ENCODE measurements around the gene GYG2. TPM values are rescaled to one million over a fixed set of nuclear protein-coding genes. Genes with fewer than 3 reads are reported as not detected.

Gene GYG2
- total RNA-seq, 1 experiment from 2014 or later: not detected

- DNase-seq (ENCODE audit: low spot score): peak; percentile 38
Measured at GRCh38 chrX:2812161-2812907, 16.4 kb upstream of the GYG2 start.

DNA sequence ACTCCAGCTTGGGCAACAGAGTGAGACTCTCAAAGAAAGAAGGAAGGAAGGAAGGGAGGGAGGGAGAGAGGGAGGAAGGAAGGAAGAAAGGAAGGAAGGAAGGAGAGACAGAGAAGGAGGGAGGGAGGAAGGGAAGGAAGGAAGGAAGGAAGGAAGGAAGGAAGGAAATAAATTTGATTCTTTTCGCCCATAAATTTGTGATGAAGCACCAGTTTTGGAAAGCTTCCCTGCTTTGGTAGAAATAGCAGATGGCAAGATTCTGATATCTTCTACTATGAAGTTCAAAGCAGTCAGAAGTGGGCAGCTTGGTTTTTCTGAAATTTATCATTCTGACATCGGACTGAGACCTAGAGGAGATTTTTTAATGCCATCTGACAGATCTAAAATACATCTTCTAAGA, 11.7 kb upstream of the GYG2 start:
- no peak for DNase-seq (ENCODE audit: low spot score)

GRCh38 chrX:2819345-2820135, 9.2 kb upstream of the GYG2 start:
- peak; percentile 33 for DNase-seq (ENCODE audit: low spot score)

DNA sequence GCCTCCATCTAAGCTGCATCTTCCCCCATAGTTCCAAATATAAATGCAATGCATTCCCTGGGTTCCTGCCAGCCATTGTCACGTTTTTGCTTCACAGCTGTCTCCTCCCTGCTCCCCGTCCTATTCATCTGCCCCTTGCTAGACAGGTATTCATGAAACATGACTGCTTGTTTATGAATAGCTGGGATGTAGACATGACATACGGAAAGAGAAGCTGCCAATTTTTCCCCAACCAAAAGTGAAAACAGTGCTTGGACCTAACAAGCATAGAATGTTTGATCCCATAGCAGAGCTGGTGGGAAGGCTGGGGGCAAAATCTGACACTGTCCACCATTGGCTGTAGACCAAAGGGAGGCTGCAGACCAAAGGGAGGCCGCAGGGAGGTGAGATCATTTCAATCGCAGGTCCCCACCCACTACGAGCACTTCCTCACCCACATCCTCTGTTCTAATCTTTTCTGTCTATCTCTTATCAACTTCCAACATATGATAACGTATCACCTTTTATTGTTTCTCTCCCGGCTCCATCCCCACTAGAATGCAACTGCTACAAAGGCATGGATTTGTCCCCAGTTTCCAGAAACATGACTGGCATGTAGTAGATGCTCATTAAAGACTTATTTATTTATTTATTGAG, 8.5 kb upstream of the GYG2 start:
- no peak for DNase-seq (ENCODE audit: low spot score)

DNA sequence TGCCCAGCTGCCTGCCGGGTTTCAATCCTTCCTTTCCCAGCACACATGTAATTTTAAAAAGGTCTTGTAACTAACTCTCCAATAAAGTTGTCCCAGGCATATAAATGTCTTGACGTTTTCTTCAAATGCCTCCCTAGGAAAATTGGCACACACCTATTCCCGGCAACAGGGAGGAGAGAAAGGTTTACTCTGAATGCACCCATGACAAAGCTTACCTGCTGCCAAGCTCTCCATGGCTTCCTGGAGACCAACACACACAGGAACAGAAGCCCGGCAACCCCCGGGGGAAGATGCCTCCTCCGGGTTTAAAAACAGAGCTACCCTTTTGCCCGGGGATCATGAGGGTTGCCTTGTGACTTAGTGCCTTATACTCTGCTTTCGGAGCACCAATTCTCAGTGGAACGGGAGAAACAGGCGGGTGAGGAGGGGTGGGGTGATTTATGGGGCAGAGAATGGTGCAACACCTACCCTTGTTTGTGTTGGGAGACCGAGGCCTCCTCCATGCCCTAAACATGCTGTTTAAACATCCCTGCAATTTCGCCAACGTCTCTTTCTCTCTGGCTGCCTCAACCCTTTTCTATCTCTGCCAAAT, 4.8 kb upstream of the GYG2 start:
- no peak for DNase-seq (ENCODE audit: low spot score)

DNA sequence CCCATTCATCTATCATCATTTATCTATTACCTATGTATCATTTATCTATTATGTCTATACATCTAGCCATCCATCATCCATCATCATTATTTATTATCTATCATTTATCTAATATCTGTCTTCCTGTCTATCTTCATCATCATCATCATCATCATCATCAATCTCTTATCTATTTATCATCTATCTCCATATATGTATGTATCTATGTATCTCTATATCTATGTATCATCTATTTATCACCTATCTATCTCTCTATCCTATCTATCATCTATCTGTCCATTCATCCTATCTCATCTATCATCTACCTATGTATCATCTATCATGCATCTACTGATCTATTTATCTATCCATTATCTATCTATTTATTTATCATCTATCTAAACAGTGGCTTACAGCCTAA, 3.8 kb upstream of the GYG2 start:
- no peak for DNase-seq (ENCODE audit: low spot score)

- DNase-seq (ENCODE audit: low spot score): no peak
Measured at GRCh38 chrX:2828959-2829411, 255 bp downstream of the GYG2 start.

DNA sequence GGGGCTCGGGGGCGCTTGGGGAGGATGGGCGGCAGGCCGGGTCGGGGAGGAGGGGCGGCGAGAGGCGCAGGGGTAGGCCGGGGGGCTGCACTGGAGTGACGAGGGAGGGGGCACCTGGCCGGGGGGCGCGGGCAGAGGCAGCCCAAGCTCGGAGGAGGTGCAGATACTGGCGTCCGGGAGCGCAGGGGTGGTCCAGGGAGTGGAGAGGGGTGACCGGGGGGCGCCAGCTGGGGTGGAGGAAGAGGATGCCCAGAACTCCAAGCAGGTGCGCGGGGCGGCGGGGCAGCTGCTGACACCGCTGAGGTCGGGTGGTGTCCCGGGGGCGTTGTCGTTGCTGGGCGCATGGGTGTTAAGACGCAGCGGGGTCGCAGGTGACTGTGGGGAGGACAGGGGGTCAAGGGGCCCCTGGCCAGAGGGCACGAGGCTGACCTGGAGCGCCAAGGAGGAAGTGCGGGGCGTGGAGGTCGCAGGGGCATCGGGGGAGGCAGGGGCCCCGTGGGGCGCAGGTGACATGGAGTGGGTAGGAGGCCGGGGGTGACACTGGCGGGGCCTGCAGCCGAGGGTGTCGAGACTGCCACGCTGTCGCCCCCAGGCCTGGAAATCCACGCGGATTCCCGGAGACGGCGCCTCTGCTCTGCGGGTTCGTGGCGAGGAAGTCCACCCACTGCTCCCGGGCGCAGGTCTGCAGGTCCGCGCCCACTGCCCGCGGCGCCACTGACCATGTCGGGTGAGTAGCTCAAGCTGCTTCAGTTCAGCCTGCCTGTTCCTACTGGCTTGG, 928 bp downstream of the GYG2 start:
- no peak for DNase-seq (ENCODE audit: low spot score)

DNA sequence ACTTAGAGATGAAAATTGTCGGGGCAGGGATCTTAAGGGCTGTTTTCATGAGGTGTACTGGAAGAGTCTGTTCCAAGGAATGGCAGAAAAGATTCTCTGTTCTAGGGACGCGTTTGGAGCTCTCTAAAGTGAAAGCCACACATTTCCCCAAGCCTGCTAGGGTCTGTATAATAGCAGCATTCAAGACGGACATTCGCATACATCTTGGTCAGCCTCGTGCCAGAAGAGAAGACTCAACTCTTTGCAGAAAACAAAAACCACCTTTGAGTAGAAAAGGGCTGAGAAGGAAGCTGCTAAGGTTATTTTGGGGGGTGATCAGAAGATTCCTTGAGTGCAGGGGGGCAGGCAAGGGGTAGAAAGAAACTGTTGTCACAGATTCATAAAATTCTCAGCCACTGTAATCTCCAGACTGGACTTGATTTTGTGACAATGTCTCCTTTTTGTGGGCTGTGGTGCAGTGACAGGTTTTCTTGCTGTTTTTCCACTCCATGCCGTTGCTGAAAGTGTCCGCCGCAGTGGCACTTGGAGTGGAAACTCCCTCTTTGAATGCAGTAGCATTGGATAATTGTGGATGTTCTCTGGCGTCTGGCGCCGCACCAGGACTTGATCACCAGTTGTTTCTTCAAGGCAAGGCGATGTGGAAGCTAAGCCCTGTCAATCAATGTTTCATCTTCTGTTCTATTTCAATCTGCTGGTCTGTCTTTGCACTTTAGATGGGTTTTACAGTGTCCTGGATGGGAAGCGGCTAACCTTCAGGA, 2.9 kb downstream of the GYG2 start:
- no peak for DNase-seq (ENCODE audit: low spot score)

GRCh38 chrX:2837961-2838360, 9.2 kb downstream of the GYG2 start:
- no peak for DNase-seq (ENCODE audit: low spot score)

DNA sequence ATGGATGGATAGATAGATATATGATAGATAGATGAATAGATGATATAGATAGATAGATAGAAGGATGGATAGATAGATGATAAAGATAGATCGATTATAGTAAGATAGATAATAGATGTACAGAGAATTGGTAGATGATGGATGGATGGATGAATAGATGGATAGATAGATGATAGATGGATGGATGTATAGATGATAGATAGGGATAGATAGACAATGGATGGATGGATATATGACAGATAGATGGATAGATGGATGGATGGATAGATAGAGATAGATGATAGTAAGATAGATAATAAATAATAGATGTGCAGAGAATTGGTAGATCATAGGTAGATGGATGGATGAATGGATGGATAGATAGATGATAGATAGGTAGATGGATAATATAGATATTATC, 12.2 kb downstream of the GYG2 start:
- DNase-seq (ENCODE audit: low spot score): no peak

GRCh38 chrX:2841537-2841936, 12.8 kb downstream of the GYG2 start:
- DNase-seq (ENCODE audit: low spot score): no peak

- DNase-seq (ENCODE audit: low spot score): no peak
Measured at GRCh38 chrX:2846992-2847391, 18.3 kb downstream of the GYG2 start.

DNA sequence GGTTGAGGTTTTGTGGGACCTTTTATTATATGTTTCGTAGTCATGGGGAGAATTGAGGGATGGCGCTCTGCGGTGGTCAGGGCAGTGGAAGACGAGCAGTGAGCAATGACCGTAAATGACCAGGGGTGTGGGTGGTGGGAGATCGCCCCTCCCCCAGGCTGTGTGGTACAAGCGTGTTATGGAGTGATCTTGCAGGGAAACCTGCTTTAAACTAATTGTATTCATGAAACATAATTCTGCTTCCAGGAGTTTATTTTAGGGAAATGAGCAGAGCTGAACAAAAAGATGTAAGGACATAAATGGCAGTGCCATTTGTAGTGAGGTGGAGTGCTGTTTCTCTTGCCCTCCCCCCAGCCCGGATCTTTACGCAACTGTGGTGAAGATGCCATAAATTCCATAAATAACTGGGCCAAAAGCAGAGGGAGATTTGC, 20.2 kb downstream of the GYG2 start:
- no peak for DNase-seq (ENCODE audit: low spot score)

DNA sequence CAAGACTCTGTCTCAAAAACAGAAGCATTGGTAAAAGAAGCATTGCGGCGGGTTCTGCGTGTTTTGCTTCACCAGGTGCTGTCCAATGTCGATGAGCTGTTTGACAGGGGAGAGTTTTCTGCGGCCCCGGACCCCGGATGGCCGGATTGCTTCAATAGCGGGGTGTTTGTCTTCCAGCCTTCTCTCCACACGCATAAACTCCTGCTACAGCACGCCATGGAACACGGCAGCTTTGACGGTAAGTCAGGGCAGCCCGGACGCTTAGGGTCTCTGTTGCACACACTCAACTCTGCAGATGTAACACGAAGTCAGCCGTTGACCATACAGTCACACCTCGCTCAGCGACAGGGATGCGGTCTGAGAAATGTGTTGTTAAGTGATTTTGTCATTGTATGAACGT, 26.2 kb downstream of the GYG2 start:
- no peak for DNase-seq (ENCODE audit: low spot score)

- DNase-seq (ENCODE audit: low spot score): no peak
Measured at GRCh38 chrX:2855761-2856160, 27.0 kb downstream of the GYG2 start.

GRCh38 chrX:2857566-2857965, 28.8 kb downstream of the GYG2 start:
- no peak for DNase-seq (ENCODE audit: low spot score)

- no peak for DNase-seq (ENCODE audit: low spot score)
Measured at GRCh38 chrX:2859197-2859797, 30.6 kb downstream of the GYG2 start.

DNA sequence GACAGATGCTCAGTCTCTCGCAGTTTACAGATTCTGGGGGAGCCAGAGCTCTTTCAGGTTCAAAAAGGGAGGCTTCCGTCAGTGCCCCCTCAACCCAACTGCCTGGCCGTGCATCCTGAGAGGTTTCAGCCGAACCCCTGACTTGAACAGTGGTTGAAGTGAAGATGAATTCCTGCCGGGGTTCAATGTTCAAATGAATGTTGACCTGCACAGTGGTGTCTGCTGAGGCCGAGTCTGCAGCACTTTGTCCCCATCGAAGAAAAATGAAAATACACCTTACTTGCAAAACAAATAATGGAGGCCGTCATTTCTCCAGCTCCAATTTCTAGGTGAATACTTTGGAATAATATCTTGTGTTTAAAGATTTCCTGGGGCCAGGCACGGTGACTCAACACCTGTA, 33.7 kb downstream of the GYG2 start:
- DNase-seq (ENCODE audit: low spot score): no peak

GRCh38 chrX:2863646-2864045, 34.9 kb downstream of the GYG2 start:
- no peak for DNase-seq (ENCODE audit: low spot score)
